ENCODE measurements around the gene LMF1.

Gene LMF1

GRCh38 chr16:1009358-1010150, 38.8 kb upstream of the LMF1 start:
- DNase-seq (ENCODE audit: low spot score): no peak
- no peak for TF ChIP-seq CTCF (IDR thresholded peaks at IDR 0.05; ENCODE audit: extremely low read depth, missing control alignments)

GRCh38 chr16:1008085-1008484, 37.3 kb upstream of the LMF1 start:
- DNase-seq (ENCODE audit: low spot score): no peak
- TF ChIP-seq CTCF (IDR thresholded peaks at IDR 0.05; ENCODE audit: extremely low read depth, missing control alignments): no peak

GRCh38 chr16:1007284-1007850, 36.6 kb upstream of the LMF1 start:
- no peak for DNase-seq (ENCODE audit: low spot score)
- TF ChIP-seq CTCF (IDR thresholded peaks at IDR 0.05; ENCODE audit: extremely low read depth, missing control alignments): no peak

- DNase-seq (ENCODE audit: low spot score): no peak
- no peak for TF ChIP-seq CTCF (IDR thresholded peaks at IDR 0.05; ENCODE audit: extremely low read depth, missing control alignments)
These were observed 36.0 kb upstream of the LMF1 start for GRCh38 chr16:1006781-1007180.

- TF ChIP-seq CTCF (IDR thresholded peaks at IDR 0.05; ENCODE audit: extremely low read depth, missing control alignments): no peak
- no peak for DNase-seq (ENCODE audit: low spot score)
These were observed 34.5 kb upstream of the LMF1 start for GRCh38 chr16:1005286-1005685.

GRCh38 chr16:1003391-1004347, 32.9 kb upstream of the LMF1 start:
- TF ChIP-seq CTCF (IDR thresholded peaks at IDR 0.05; ENCODE audit: extremely low read depth, missing control alignments): no peak
- DNase-seq (ENCODE audit: low spot score): no peak
